Stomach (tissue), 4 donors: ENCODE measurements around the gene TTC28.
"Not testable (repeated sequence)": the region's sequence is repeated elsewhere in the genome, so short reads cannot be mapped to it uniquely, and the experiment has no call there.

Experiments used
- CTCF ChIP-seq, 7 experiments: fragments of 450-650 bp in 4 of 7; fragments of 200-600 bp in 3 of 7; sonication (generic) in 3 of 7; IDR thresholded peaks; one replicate each; pipeline ENCODE4 v1.5.1; 2016 to 2019; ENCODE audit warnings: antibody characterized with exemption in 7 of 7, control low read depth in 2 of 7, mild to moderate bottlenecking in 1 of 7
- POLR2AphosphoS5 ChIP-seq, 3 donors: sonication (generic); formaldehyde crosslinking; IDR thresholded peaks; one replicate each; pipeline ENCODE4 v1.6.1; 2016; ENCODE audit warnings: antibody characterized with exemption in 3 of 3

GRCh38 chr22:28214750-28215149 lies 464.9 kb downstream of the TTC28 start:
- not testable (repeated sequence) for TF ChIP-seq CTCF, POLR2AphosphoS5 (IDR thresholded peaks at IDR 0.05)
